Kidney glomerular epithelial cell (primary cell): ENCODE data around the gene C2orf15.
"Not testable (repeated sequence)": the region's sequence is repeated elsewhere in the genome, so short reads cannot be mapped to it uniquely, and the experiment has no call there.

Experiments used
- DNase-seq: peaks from one replicate; lab custom pipeline; 2025; lab: John Stamatoyannopoulos, UW

C2orf15 gene

GRCh38 chr2:99166218-99166617, 24.7 kb downstream of the C2orf15 start:
- DNase-seq: no peak

DNA sequence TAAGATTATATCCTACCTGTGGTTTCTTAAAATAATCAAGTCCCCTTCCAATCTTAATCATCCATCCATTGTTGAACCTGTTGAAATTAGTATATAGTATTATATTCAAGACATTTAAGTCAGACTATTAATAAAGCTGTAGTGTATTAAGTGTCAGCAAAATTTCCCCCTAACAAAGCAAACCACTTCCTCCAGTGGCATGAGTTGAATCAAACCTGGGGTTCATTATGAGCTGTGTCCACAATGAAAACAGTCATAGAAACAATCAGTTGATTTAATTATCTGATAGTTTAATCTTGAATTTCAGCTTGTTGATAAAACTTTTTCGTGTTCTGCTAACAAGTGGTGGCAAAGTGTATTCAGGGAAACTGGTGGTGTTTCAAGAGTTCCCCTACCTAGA, 28.0 kb downstream of the C2orf15 start:
- no peak for DNase-seq

DNA sequence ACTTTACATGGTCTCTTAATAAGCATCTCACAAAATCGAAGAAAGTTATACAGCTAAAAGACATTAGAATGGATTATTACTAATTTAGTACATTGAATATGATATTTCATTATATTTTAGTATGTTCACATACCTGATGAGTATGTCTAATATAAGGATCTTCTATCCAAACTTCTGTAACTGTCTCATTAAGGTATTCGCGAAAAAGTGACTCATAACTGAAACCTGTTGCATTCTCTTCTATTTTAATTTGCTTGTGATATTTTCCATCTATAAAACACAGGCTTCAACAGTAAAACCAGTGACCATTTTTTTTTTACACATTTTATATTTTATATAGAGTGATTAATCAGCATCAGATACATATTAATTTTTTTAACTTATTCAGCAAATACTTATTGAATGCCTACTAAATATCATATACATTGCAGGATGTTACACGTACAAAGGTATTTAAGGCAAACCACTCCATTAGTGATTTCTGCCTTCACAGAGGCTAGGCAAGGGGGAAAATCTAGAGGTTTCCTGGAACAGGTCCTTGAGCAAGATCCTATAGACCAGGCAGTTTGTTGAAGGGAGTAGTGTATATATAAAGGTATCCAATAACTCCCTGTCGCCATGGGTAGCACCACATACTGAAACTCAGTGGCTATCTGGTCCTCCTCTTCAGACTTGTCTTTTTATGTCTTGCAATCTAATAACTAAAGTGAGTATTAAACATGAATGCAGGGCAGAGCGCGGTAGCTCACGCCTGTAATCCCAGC, 30.1 kb downstream of the C2orf15 start:
- no peak for DNase-seq

DNA sequence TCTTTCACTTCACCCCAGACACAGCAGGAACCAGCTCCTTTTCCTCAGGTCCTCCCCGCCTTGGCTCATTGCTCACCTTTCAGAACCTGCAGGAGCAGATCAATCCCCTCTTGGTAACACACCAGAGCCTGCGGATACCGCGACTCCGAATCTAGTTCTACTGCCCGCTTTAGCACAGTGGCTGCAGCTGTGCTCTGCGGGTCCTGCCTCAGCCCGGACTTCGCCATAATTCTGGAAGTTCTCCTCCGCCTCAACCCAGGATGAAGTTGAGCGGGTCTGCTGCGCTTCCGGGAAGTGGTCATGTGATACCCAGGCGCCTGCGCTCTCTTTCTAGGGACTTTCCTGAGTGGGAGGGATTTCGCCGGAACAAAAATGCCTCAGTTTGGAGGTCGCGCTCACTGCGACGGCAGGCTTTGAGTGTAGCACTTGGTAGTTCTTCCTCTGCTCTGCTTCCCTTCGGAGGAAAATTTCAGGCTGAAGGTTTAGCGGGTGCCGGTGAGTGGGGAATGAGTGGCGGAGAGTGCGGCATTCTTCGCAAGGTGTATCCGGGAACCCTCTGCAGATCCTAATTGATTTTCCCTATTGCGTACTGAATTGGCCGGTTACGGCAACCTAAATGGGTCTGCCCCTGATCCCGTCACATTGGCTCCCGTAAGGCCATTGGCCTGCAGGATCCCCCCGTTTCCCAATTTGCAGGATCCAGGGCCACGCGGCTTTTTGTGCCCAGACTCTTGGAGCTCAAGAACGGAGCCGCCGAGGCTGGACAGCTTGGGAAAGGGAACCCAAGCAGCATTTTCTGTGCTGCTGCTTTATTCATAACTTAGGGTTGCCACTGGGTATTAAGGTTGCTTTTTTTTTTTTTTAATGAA, 39.5 kb downstream of the C2orf15 start, which contains the start of the genes MITD1 and MRPL30:
Gene MITD1, minus strand, starts transcription at position 304 of the 869 bp plus-strand sequence. Its CDS starts 77 bp downstream, at position 227.
Gene MRPL30, plus strand, starts transcription at position 430 of the 869 bp plus-strand sequence. CDS start 5,020 bp downstream, outside the sequence.
- peak; percentile 96 for DNase-seq

DNA sequence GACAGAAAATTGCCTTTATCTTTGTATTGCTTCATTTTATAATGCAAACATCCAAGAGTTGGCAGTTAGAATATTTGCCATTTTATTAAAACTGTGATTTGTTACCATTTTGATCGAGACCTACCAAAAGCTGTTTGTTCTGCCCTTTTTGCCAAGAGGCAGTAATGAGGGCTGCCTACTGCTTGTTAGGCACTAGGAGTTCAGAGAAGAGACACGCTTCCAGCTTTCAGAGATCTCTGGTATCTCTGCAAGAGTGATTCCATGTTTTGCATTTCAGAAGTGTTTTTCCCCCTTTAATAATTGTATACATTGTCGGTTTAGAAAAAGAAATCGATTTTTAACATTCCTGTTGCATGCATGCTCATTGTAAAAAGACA, 40.1 kb downstream of the C2orf15 start:
- no peak for DNase-seq

DNA sequence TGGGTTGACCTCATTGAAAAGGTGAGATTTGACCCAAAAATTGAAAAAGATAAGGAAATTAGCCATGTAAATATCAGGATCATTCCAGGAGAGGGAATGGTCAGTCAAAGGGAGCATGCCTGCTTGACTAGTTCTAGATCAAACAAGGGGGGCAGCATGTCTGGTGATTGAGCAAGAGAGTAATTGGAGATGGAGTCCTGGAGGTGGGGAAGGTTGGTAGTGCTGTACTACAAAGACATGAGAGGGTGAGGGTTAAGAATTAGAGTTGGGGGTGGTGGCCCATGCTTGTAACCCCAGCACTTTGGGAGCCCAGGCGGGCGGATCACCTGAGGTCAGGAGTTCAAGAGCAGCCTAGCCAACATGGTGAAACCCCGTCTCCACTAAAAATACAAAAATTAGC, 41.5 kb downstream of the C2orf15 start:
- DNase-seq: no peak

GRCh38 chr2:99184811-99185210, 43.3 kb downstream of the C2orf15 start:
- DNase-seq: no peak

GRCh38 chr2:99187011-99187410, 45.5 kb downstream of the C2orf15 start:
- DNase-seq: no peak

DNA sequence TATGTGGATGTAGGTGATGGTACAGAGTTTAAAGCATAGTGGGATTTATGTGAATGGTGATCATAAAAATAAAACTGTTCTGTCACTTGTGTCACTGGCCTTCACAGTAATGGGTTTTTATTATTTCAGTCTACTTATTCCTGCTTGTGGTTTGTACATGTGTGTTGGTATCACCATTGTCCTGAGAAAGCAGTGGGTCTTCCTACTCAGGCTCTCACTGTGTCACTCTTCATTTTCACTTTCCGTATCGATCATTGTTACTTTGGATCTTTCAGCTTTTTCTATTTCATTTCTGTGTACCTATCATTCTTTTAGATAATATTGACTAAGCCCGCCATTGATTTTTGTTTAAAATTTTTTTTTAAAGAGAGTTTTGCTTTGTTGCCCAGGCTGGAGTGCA, 46.9 kb downstream of the C2orf15 start:
- no peak for DNase-seq

DNA sequence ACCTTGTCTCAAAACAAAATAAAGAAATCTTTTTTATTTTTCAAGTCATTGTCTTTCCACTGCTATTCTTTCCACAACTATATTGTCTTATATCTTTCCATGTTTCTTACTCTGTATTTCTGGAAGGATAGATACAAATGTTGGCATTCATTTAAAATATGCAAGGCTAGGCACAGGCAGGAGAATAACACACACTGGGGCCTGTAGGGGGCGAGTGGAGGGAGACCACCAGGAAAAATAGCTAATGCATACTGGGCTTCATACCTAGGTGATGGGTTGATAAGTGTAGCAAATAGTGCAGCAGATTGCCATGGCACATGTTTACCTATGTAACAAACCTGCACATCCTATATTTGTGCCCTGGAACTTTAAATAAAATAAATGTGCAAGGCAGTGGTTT, 49.0 kb downstream of the C2orf15 start:
- DNase-seq: no peak

- not testable (repeated sequence) for DNase-seq
These were observed 50.9 kb downstream of the C2orf15 start for GRCh38 chr2:99192364-99192763.

DNA sequence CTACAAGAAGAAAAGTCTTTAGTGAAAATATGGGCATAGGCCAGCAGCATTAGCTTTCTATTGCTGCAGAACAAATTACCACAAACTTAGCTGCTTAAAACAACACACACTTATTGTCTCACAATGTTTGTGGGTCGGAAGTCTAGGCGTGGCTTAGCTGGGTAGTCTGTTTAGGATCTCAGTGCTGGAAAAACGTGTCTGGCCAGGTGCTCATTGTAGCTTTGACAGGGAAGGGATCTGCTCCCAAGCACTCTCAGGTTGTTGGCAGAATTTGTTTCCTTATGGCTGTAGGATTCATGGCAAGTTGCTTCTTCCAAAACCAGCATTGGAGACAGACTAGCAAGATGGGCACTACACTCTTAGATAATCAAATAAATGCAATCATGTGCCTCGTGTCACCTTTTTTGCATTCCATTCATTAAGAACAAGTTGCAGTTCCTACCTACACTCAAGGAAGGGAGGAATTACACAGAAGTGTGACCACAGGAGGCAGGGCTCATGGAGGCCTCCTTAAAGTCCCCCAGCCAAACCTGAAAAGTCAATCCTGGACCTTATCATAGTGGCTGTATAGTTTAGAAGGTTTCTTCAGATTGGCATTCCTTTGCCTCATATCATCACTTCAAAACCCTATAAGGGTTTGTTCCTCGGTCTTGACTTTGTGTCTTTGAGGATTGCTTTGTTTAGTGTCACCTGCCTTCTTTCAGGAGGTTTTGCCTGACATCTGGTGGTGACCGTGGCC, 56.8 kb downstream of the C2orf15 start:
- no peak for DNase-seq

GRCh38 chr2:99200076-99200800, 58.7 kb downstream of the C2orf15 start:
- no peak for DNase-seq
